ENCODE measurements around the gene PRELID3B. TPM values are rescaled to one million over a fixed set of nuclear protein-coding genes. Genes with fewer than 3 reads are reported as not detected.

PRELID3B gene
- total RNA-seq, 1 experiment from 2014 or later: 129 TPM

- Histone ChIP-seq H3K9ac (ENCODE audit: low read length) (no peak overlapping the region), H3K27ac (ENCODE audit: low read depth, low read length) (no peak overlapping the region), H4K20me1 (ENCODE audit: insufficient read depth) (no peaks in the 10 kb centered on the region), H3K4me1 (ENCODE audit: control insufficient read depth in 1 of 2, insufficient read depth in 2 of 2, low read length in 2 of 2) (peaks cover 0 to 5% of the 10 kb centered on the region in 2 experiments; a peak in 3 of 4 replicates), H3K36me3 (ENCODE audit: control insufficient read depth in 1 of 2, insufficient read depth in 2 of 2, low read length in 2 of 2) (peaks cover 19 to 28% of the 10 kb centered on the region in 2 experiments; a peak in 3 of 4 replicates), H3K9me2 (ENCODE audit: insufficient read depth) (no peaks in the 10 kb centered on the region), H3K9me3 (ENCODE audit: control insufficient read depth in 1 of 2, insufficient read depth in 1 of 2, low read depth in 1 of 2, low read length in 2 of 2) (no peaks in the 10 kb centered on the region), H3K4me2 (ENCODE audit: low read length) (no peak overlapping the region), H2AFZ (ENCODE audit: low read depth, low read length, poor library complexity, severe bottlenecking) (no peak overlapping the region), H3K4me3 (replicated peaks in 1 of 2; ENCODE audit: low read depth in 1 of 2, low read length in 2 of 2) (no peak overlapping the region), H3K27me3 (ENCODE audit: insufficient read depth, low read length) (no peaks in the 10 kb centered on the region), H3K79me2 (ENCODE audit: insufficient read depth, low read length) (peaks cover 15% of the 10 kb centered on the region; the same call in 1 of the 2 replicates)
- BruUV-seq (replicated peaks): no TSS peak
- intact Hi-C loops (cut with micrococcal nuclease): no loop called here
- TF ChIP-seq ZBTB33 (IDR thresholded peaks at IDR 0.05; ENCODE audit: extremely low read depth, insufficient replicate concordance, low read length) (no peak), CBX3 (IDR thresholded peaks at IDR 0.05; ENCODE audit: low read depth) (no peak), MAX (IDR thresholded peaks at IDR 0.05) (no peak), CTCF (IDR thresholded peaks at IDR 0.05 in 2 of 3, conservative IDR thresholded peaks at IDR 0.05 in 1 of 3; ENCODE audit: borderline replicate concordance in 1 of 3, insufficient read depth in 1 of 3, low read depth in 2 of 3, low read length in 2 of 3) (no peak), EZH2 (IDR thresholded peaks at IDR 0.05) (no peak), POLR2A (IDR thresholded peaks at IDR 0.05; ENCODE audit: borderline replicate concordance, extremely low read depth, insufficient read depth, insufficient read length) (no peak), SP1 (IDR thresholded peaks at IDR 0.05; ENCODE audit: low read depth) (no peak), ZNF274 (IDR thresholded peaks at IDR 0.05; ENCODE audit: low read depth, low read length) (no peak), YY1 (IDR thresholded peaks at IDR 0.05; ENCODE audit: extremely low read depth, insufficient replicate concordance, low read depth, low read length) (no peak), SIN3A (IDR thresholded peaks at IDR 0.05; ENCODE audit: low read depth) (no peak)
- TF ChIP-seq, protein P1, sequence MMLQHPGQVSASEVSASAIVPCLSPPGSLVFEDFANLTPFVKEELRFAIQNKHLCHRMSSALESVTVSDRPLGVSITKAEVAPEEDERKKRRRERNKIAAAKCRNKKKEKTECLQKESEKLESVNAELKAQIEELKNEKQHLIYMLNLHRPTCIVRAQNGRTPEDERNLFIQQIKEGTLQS (IDR thresholded peaks at IDR 0.05): no peak
- POLR2A ChIA-PET: no interaction called here
- no peak for ATAC-seq
- DNase-seq (ENCODE audit: low read depth, low spot score): no peak
- RAD21 ChIA-PET (ENCODE audit: low non-redundant PET in 1 of 2, low total read pairs in 2 of 2, uncharacterized antibody in 2 of 2, unreplicated experiment in 2 of 2): interaction anchor here in 1 of 2 experiments (0.7 kb wide), 1 partner anchor 16 kb away, joined by 4 read pairs; no protein-coding TSS in a partner anchor
- CTCF ChIA-PET: no interaction called here
Observed at GRCh38 chr20:59000326-59000725, 42.3 kb downstream of the PRELID3B start.
